Measurements from ENCODE around the gene HOOK1. TPM values are rescaled to one million over a fixed set of nuclear protein-coding genes. Genes with fewer than 3 reads are reported as not detected.

HOOK1 gene
- total and polyA plus RNA-seq, 2 experiments from 2014 or later: 27.4 to 27.6 TPM

DNA sequence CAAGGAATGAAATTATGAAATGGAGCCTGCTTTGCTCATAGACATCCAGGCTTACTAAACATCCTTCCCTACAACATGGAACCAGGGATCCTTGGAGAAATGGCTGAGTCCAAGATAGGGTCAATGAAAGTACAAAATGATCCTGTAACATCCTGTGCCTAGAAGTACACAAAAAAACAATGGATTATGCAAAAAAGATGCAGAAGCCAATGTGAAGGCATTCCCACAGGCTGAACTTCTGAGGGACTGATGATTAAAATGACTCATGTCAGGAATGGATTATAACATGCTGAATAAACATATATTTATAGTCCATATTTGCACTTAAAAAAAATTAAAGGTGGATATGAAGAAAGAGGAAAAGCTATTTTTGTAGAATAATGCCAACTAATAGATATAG, 10.4 kb upstream of the HOOK1 start:
- H3K27ac ChIP-seq (ENCODE audit: low read depth): no peak overlapping the region
- no peaks in the 10 kb centered on the region for H3K27me3 ChIP-seq (ENCODE audit: insufficient read depth)
- no peaks in the 10 kb centered on the region for H3K36me3 Mint-ChIP-seq (ENCODE audit: low read depth)
- H3K9me3 Mint-ChIP-seq: no peaks in the 10 kb centered on the region
- H3K27ac Mint-ChIP-seq: no peak overlapping the region
- H3K4me1 Mint-ChIP-seq: no peaks in the 10 kb centered on the region
- no peak overlapping the region for H3K4me3 ChIP-seq
- H3F3A ChIP-seq (replicated peaks; ENCODE audit: low read depth): no peaks in the 10 kb centered on the region
- H3K4me1 ChIP-seq (ENCODE audit: insufficient read depth): no peaks in the 10 kb centered on the region
- H3K27me3 Mint-ChIP-seq (ENCODE audit: insufficient read depth, low read depth, poor library complexity): peaks cover 2% of the 10 kb centered on the region
- H3K4me3 Mint-ChIP-seq: no peak overlapping the region
- TF ChIP-seq NANOG (IDR thresholded peaks at IDR 0.05; ENCODE audit: borderline replicate concordance): no peak
- TF ChIP-seq, protein P1, sequence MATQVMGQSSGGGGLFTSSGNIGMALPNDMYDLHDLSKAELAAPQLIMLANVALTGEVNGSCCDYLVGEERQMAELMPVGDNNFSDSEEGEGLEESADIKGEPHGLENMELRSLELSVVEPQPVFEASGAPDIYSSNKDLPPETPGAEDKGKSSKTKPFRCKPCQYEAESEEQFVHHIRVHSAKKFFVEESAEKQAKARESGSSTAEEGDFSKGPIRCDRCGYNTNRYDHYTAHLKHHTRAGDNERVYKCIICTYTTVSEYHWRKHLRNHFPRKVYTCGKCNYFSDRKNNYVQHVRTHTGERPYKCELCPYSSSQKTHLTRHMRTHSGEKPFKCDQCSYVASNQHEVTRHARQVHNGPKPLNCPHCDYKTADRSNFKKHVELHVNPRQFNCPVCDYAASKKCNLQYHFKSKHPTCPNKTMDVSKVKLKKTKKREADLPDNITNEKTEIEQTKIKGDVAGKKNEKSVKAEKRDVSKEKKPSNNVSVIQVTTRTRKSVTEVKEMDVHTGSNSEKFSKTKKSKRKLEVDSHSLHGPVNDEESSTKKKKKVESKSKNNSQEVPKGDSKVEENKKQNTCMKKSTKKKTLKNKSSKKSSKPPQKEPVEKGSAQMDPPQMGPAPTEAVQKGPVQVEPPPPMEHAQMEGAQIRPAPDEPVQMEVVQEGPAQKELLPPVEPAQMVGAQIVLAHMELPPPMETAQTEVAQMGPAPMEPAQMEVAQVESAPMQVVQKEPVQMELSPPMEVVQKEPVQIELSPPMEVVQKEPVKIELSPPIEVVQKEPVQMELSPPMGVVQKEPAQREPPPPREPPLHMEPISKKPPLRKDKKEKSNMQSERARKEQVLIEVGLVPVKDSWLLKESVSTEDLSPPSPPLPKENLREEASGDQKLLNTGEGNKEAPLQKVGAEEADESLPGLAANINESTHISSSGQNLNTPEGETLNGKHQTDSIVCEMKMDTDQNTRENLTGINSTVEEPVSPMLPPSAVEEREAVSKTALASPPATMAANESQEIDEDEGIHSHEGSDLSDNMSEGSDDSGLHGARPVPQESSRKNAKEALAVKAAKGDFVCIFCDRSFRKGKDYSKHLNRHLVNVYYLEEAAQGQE (IDR thresholded peaks at IDR 0.05; ENCODE audit: unreplicated experiment): no peak
- TF ChIP-seq POLR2AphosphoS5 (IDR thresholded peaks at IDR 0.05; ENCODE audit: low read depth): no peak
- no peak for TF ChIP-seq EZH2 (IDR thresholded peaks at IDR 0.05; ENCODE audit: low read depth, unreplicated experiment)
- TF ChIP-seq JUNB (IDR thresholded peaks at IDR 0.05; ENCODE audit: unreplicated experiment): no peak
- no peaks in the 10 kb centered on the region for H3K79me2 ChIP-seq (replicated peaks; ENCODE audit: insufficient read depth)
- peaks cover 7% of the 10 kb centered on the region; the same call in 1 of the 2 replicates for H3K9me2 ChIP-seq (ENCODE audit: insufficient read depth)
- H2AFZ ChIP-seq: no peak overlapping the region
- DNase-seq (ENCODE audit: low spot score) (no peak), ATAC-seq (no peak)
- no peaks in the 10 kb centered on the region for H3K36me3 ChIP-seq (ENCODE audit: insufficient read depth)
- no peak overlapping the region for H3K4me2 ChIP-seq
- H4K20me1 ChIP-seq (replicated peaks; ENCODE audit: insufficient read depth): no peaks in the 10 kb centered on the region

DNA sequence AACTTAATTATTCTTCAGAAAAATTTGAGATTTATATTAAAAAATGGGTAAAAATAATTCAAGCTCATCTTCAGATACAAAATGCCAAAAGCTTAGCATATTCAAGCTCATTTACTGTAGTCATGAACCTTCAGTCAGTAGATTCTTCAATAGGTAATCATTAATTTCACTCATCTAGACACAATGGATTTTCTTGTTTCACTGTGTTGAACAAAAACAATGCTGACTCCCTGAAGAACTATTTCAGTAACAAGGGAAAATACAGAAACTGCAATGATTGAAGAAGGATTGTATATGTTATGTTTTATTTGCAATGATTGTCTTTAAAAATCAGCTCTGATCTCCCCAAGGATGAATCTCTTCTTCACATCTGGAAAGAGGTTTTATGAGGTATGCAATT, 9.2 kb upstream of the HOOK1 start:
- no peaks in the 10 kb centered on the region for H3K9me3 Mint-ChIP-seq
- Histone ChIP-seq H4K20me1 (replicated peaks; ENCODE audit: insufficient read depth) (no peaks in the 10 kb centered on the region), H3K79me2 (replicated peaks; ENCODE audit: insufficient read depth) (no peaks in the 10 kb centered on the region), H3K4me3 (no peak overlapping the region), H3K27me3 (ENCODE audit: insufficient read depth) (no peaks in the 10 kb centered on the region), H3K36me3 (ENCODE audit: insufficient read depth) (no peaks in the 10 kb centered on the region), H3K4me2 (no peak overlapping the region), H2AFZ (no peak overlapping the region), H3K9me2 (ENCODE audit: insufficient read depth) (peaks cover 7% of the 10 kb centered on the region; the same call in 1 of the 2 replicates), H3K4me1 (ENCODE audit: insufficient read depth) (no peaks in the 10 kb centered on the region), H3F3A (replicated peaks; ENCODE audit: low read depth) (no peaks in the 10 kb centered on the region), H3K27ac (ENCODE audit: low read depth) (no peak overlapping the region)
- H3K27ac Mint-ChIP-seq: no peak overlapping the region
- DNase-seq (ENCODE audit: low spot score): no peak
- ATAC-seq: no peak
- H3K27me3 Mint-ChIP-seq (ENCODE audit: insufficient read depth, low read depth, poor library complexity): peaks cover 2% of the 10 kb centered on the region
- no peaks in the 10 kb centered on the region for H3K4me1 Mint-ChIP-seq
- no peaks in the 10 kb centered on the region for H3K36me3 Mint-ChIP-seq (ENCODE audit: low read depth)
- H3K4me3 Mint-ChIP-seq: no peak overlapping the region
- TF ChIP-seq EZH2phosphoT487 (IDR thresholded peaks at IDR 0.05; ENCODE audit: unreplicated experiment) (no peak), ZNF331 (CRISPR knock-in tag; IDR thresholded peaks at IDR 0.05; ENCODE audit: low read depth) (no peak)
- TF ChIP-seq, protein P2, sequence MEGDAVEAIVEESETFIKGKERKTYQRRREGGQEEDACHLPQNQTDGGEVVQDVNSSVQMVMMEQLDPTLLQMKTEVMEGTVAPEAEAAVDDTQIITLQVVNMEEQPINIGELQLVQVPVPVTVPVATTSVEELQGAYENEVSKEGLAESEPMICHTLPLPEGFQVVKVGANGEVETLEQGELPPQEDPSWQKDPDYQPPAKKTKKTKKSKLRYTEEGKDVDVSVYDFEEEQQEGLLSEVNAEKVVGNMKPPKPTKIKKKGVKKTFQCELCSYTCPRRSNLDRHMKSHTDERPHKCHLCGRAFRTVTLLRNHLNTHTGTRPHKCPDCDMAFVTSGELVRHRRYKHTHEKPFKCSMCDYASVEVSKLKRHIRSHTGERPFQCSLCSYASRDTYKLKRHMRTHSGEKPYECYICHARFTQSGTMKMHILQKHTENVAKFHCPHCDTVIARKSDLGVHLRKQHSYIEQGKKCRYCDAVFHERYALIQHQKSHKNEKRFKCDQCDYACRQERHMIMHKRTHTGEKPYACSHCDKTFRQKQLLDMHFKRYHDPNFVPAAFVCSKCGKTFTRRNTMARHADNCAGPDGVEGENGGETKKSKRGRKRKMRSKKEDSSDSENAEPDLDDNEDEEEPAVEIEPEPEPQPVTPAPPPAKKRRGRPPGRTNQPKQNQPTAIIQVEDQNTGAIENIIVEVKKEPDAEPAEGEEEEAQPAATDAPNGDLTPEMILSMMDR (conservative IDR thresholded peaks at IDR 0.05; ENCODE audit: low read depth in 2 of 2): no peak
- TF ChIP-seq, protein P3, sequence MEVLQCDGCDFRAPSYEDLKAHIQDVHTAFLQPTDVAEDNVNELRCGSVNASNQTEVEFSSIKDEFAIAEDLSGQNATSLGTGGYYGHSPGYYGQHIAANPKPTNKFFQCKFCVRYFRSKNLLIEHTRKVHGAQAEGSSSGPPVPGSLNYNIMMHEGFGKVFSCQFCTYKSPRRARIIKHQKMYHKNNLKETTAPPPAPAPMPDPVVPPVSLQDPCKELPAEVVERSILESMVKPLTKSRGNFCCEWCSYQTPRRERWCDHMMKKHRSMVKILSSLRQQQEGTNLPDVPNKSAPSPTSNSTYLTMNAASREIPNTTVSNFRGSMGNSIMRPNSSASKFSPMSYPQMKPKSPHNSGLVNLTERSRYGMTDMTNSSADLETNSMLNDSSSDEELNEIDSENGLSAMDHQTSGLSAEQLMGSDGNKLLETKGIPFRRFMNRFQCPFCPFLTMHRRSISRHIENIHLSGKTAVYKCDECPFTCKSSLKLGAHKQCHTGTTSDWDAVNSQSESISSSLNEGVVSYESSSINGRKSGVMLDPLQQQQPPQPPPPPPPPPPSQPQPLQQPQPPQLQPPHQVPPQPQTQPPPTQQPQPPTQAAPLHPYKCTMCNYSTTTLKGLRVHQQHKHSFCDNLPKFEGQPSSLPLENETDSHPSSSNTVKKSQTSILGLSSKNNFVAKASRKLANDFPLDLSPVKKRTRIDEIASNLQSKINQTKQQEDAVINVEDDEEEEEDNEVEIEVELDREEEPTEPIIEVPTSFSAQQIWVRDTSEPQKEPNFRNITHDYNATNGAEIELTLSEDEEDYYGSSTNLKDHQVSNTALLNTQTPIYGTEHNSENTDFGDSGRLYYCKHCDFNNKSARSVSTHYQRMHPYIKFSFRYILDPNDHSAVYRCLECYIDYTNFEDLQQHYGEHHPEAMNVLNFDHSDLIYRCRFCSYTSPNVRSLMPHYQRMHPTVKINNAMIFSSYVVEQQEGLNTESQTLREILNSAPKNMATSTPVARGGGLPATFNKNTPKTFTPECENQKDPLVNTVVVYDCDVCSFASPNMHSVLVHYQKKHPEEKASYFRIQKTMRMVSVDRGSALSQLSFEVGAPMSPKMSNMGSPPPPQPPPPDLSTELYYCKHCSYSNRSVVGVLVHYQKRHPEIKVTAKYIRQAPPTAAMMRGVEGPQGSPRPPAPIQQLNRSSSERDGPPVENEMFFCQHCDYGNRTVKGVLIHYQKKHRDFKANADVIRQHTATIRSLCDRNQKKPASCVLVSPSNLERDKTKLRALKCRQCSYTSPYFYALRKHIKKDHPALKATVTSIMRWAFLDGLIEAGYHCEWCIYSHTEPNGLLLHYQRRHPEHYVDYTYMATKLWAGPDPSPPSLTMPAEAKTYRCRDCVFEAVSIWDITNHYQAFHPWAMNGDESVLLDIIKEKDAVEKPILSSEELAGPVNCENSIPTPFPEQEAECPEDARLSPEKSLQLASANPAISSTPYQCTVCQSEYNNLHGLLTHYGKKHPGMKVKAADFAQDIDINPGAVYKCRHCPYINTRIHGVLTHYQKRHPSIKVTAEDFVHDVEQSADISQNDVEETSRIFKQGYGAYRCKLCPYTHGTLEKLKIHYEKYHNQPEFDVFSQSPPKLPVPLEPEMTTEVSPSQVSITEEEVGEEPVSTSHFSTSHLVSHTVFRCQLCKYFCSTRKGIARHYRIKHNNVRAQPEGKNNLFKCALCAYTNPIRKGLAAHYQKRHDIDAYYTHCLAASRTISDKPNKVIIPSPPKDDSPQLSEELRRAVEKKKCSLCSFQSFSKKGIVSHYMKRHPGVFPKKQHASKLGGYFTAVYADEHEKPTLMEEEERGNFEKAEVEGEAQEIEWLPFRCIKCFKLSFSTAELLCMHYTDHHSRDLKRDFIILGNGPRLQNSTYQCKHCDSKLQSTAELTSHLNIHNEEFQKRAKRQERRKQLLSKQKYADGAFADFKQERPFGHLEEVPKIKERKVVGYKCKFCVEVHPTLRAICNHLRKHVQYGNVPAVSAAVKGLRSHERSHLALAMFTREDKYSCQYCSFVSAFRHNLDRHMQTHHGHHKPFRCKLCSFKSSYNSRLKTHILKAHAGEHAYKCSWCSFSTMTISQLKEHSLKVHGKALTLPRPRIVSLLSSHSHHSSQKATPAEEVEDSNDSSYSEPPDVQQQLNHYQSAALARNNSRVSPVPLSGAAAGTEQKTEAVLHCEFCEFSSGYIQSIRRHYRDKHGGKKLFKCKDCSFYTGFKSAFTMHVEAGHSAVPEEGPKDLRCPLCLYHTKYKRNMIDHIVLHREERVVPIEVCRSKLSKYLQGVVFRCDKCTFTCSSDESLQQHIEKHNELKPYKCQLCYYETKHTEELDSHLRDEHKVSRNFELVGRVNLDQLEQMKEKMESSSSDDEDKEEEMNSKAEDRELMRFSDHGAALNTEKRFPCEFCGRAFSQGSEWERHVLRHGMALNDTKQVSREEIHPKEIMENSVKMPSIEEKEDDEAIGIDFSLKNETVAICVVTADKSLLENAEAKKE (CRISPR knock-in tag; IDR thresholded peaks at IDR 0.05): no peak
- TF ChIP-seq, protein P4, sequence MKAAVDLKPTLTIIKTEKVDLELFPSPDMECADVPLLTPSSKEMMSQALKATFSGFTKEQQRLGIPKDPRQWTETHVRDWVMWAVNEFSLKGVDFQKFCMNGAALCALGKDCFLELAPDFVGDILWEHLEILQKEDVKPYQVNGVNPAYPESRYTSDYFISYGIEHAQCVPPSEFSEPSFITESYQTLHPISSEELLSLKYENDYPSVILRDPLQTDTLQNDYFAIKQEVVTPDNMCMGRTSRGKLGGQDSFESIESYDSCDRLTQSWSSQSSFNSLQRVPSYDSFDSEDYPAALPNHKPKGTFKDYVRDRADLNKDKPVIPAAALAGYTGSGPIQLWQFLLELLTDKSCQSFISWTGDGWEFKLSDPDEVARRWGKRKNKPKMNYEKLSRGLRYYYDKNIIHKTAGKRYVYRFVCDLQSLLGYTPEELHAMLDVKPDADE (IDR thresholded peaks at IDR 0.05): no peak

All from GM23338 (cell line).